Stimulated activated CD4-positive, alpha-beta T cell treated with anti-CD3 and anti-CD28 coated beads, Interleukin-1b, Interleukin-23, amount 100 ng/mL, for 24 hours (primary cell): ENCODE measurements around the gene SERPINB6.
"Not testable (repeated sequence)": the region's sequence is repeated elsewhere in the genome, so short reads cannot be mapped to it uniquely, and the experiment has no call there.

Experiments used
- DNase-seq, 4 experiments: peaks; one replicate each; pipeline ENCODE4 v3.0.0-alpha.2; 2020; ENCODE audit warnings: low read depth in 4 of 4, low spot score in 1 of 4

SERPINB6 gene

DNA sequence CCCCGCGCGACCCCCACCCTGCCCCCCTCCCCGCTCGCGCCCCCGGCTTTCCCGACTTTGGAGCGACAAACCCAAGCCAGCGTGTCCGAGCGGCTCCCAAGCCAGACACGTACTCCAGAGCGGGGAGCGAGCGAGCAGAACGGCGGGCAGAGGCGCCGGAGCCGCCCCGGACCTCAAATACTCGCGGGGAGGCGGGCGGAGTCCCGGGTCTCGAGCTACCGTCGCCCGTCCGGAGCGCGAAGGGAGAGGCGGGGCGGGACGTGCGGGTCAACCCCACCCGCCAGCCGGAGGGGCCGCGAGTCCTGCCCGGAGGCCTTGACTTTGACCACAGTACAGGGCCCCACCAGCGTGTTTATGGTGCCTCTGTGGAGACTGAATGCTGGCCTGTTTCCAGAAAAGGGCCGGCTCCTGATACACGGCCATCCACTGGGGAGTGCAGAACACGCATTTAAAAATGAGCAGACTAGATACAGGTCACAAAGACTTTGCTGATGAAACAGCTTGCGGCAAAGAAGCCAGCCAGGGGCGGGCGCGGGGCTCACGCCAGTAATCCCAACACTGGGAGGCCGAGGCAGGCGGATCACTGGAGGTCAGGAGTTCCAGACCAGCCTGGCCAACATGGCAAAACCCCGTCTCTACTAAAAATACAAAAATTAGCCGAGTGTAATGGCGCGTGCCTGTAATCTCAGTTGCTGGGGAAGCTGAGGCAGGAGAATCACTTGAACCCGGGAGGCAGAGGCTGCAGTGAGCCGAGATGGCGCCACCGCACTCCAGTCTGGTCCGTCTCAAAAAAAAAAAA lies at the start of gene SERPINB6:
Gene SERPINB6, minus strand, starts transcription at position 148 of the 799 bp plus-strand sequence. CDS start 12,235 bp downstream, outside the sequence.
- peak in 1 of 4 experiments; percentile 4 for DNase-seq

GRCh38 chr6:3019749-3020320 lies 48.5 kb upstream of the SERPINB6 start:
- no peak for DNase-seq

GRCh38 chr6:3019065-3019464 lies 47.7 kb upstream of the SERPINB6 start:
- DNase-seq = no peak

GRCh38 chr6:3017304-3017703 lies 45.9 kb upstream of the SERPINB6 start:
- no peak for DNase-seq

- DNase-seq = no peak
Measured at GRCh38 chr6:3016473-3017280, 45.3 kb upstream of the SERPINB6 start.

DNA sequence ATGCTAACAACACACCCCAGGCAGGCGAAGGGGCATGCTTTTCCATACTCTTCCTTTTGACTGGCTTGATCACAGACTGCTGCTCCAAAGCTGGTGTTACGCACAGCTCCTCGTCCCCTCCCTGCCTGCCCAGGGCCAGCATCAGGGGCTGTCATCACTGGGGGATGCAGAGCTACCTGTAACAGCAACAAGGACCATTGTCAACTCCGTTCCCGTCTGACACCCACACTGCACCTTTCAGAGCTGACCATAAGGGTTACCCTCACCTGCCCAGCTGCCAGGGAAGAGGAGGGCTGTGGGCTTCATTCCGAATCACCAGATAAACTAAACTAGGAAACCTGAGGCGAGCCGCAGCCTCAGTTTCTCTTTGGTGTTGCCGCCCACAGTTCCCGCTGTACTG lies 43.8 kb upstream of the SERPINB6 start:
- DNase-seq = no peak

DNA sequence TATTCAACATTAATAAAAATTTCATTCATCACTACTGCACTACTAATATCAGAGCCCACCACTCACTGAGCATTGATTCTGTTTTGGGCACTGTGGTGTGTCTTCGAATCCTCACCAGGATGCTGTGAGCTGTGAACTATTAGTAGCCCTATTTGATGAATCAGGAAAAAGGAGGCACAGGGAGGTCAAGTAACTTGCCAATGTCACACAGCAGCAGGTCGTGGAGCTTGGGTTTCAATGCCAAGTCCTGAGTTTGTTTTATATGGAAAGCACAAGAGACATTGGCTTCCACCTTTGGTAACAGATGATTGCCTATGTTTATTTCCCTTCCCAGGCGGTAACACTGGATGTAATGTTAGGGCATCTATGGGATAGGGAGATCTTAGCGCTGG lies 43.3 kb upstream of the SERPINB6 start:
- no peak for DNase-seq

DNA sequence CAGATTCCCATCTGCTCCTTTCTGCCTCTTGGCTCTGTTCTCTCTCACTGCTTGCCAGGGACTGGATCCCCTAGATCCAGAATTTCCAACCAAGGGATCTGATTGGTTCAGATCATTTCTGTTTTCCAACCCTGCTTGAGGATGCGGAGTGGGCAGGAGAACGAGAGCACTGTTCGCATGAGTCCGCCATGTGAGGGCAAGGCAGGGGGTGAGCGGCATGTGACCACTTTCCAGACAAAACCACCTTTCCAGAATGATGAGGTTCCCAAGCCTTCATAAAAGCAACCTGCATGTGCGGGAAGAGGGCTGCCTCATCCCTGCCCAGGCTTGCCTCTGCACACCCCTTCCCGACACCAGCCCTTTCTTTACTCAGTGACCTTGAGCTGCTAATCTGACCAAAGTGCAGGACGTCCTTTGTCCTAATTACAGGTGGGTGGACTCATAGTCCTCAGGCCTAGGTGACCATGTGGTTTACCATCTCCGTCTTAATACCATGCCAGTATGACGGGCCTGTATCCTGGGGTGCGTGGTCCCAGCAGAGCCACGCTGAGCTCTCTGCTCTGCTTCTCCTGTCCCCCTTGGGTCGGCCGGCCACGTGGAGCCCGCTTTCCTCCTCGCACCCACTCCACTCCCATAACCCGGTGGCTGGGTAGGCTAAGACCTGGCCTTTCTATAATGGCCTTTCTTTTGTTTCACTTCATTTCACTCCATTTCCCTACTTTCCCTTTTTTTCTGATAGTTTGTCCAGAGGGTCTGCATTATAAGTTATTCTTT lies 42.7 kb upstream of the SERPINB6 start:
- DNase-seq = no peak

GRCh38 chr6:3013486-3013885 lies 42.1 kb upstream of the SERPINB6 start:
- DNase-seq = no peak

GRCh38 chr6:3011592-3011991 lies 40.2 kb upstream of the SERPINB6 start:
- no peak for DNase-seq

GRCh38 chr6:3011158-3011557 lies 39.8 kb upstream of the SERPINB6 start:
- DNase-seq = no peak

DNA sequence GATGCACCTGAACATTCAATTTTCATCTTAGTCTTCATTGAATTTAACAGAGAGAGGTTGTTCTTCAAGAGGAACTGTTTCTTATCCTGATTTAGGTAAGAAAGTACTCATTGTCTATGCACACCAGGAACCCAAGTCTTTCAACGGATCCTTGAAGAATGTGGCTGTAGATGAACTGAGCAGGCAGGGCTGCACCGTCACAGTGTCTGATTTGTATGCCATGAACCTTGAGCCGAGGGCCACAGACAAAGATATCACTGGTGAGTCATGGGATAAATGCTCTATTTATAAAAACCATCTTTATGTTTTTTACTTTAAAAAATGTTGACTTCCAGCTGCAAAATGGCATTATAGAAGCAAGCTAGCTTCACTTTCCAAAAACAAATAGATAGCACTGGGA lies 38.6 kb upstream of the SERPINB6 start:
- no peak for DNase-seq

GRCh38 chr6:3008712-3009265 lies 37.4 kb upstream of the SERPINB6 start:
- DNase-seq = not testable (repeated sequence)

DNA sequence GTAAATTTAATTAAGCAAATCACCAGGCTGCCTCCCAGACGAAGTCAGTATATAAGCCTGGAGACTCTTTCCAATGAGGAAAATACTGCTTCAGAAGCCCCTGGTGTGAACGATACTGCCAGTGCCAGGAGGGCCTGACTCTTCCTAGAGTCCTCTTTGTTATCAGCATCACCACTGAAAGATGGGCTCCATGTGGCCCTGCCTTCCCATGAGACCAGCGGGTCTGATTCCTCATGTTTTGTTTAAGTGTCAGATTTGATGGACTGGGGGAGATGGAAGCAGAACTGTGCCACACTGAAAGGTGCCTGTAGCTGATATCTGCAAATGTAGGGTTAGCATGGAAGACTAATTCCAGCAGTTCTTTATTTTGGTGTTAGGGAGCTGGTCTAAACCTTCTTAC lies 36.2 kb upstream of the SERPINB6 start:
- no peak for DNase-seq

GRCh38 chr6:3006476-3006875 lies 35.1 kb upstream of the SERPINB6 start:
- no peak for DNase-seq

DNA sequence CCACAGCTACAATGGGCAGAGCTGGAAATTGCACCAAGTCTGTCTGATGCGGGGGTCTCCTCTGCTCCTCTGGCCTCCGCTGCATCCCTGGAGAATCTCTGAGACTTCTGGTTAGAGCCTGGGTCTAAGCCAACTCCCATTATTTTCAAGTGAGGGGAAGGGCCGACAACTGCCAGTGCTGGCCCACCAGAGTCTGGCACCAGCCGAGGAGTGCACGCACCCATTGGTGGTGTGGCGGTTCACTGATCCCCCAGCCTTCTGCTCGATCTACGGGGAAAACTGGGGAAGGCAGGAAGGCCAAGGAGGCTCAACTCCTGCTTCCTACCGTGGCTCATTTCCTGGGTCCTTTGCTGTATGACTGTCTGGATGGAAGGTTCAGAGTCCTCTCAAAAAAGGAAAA lies 34.5 kb upstream of the SERPINB6 start:
- no peak for DNase-seq

GRCh38 chr6:3005077-3005476 lies 33.7 kb upstream of the SERPINB6 start:
- DNase-seq = no peak

DNA sequence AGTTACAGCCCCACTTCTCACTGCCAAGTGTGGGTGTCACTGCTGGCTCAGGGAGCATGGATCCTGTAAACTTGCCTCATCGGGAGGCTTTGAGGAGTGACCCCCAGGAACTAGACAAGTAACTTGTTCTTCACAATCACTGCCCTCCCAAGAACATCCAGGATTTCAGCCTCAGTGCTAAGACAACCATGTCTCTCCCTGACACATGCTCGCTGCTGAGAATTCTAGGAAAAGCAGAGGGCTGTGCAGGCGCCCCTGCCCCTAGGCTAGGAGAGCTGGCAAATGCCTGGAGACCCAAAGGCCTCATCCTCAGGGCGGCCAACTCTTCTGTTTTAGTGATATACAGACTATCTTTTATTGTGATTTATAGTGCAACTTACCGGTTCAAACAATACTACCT lies 31.9 kb upstream of the SERPINB6 start:
- not testable (repeated sequence) for DNase-seq

GRCh38 chr6:3001773-3002293 lies 30.5 kb upstream of the SERPINB6 start:
- DNase-seq = no peak

GRCh38 chr6:3001146-3001772 lies 29.9 kb upstream of the SERPINB6 start:
- no peak for DNase-seq
